Stomach (tissue), 9 donors: Measurements from ENCODE around the gene KRT86. TPM values are rescaled to one million over a fixed set of nuclear protein-coding genes. Genes with fewer than 3 reads are reported as not detected.
"Not testable (repeated sequence)": the region's sequence is repeated elsewhere in the genome, so short reads cannot be mapped to it uniquely, and the experiment has no call there.

Experiments used
- DNase-seq, 2 donors: peaks; one replicate each; pipeline versions ENCODE4 v3.0.0 to v3.0.0-alpha.2; 2013 to 2019
- H3K27ac ChIP-seq, 5 donors: fragments of 200-600 bp in 4 of 5; sonication (generic) in 4 of 5; one replicate each; pipeline ENCODE4 v1.5.1; 2013 to 2019; ENCODE audit warnings: mild to moderate bottlenecking in 1 of 5, moderate library complexity in 1 of 5
- H3K27me3 ChIP-seq, 3 donors: fragments of 200-600 bp; sonication (generic); one replicate each; pipeline ENCODE4 v1.5.1; 2017 to 2019; ENCODE audit warnings: mixed run types in 1 of 3
- H3K36me3 ChIP-seq, 4 donors: fragments of 200-600 bp; sonication (generic); 1 replicate in 3 of 4; 2 replicates in 1 of 4; pipeline ENCODE4 v1.5.1; 2016 to 2019
- H3K4me1 ChIP-seq, 4 donors: fragments of 200-600 bp; sonication (generic); one replicate each; pipeline ENCODE4 v1.5.1; 2016 to 2019
- H3K4me3 ChIP-seq, 4 donors: fragments of 200-600 bp; sonication (generic) in 3 of 4; one replicate each; pipeline ENCODE4 v1.5.1; 2016 to 2019; ENCODE audit warnings: mild to moderate bottlenecking in 1 of 4
- H3K9me3 ChIP-seq, 4 donors: fragments of 200-600 bp; sonication (generic); one replicate each; pipeline ENCODE4 v1.5.1; 2016 to 2019
- EP300 ChIP-seq: sonication (generic); formaldehyde crosslinking; IDR thresholded peaks from one replicate; pipeline ENCODE4 v1.6.1; 2017; ENCODE audit warnings: antibody characterized with exemption
- POLR2A ChIP-seq, 4 donors: fragments of 450-650 bp; IDR thresholded peaks; one replicate each; pipeline ENCODE4 v1.6.1; 2016; ENCODE audit warnings: antibody characterized with exemption in 4 of 4, control low read depth in 2 of 4, mild to moderate bottlenecking in 1 of 4, moderate library complexity in 1 of 4
- POLR2AphosphoS5 ChIP-seq, 3 donors: sonication (generic); formaldehyde crosslinking; IDR thresholded peaks; one replicate each; pipeline ENCODE4 v1.6.1; 2016; ENCODE audit warnings: antibody characterized with exemption in 3 of 3
- WGBS, 5 donors: extraction: QIAGEN DNeasy Blood & Tissue Kit in 3 of 5; methylation state at CpG; one replicate each; pipeline versions ENCODE4 v1.1.5 to v1.1.7; 2013 to 2018; 5-methylcytosine and 5-hydroxymethylcytosine counted together
- intact Hi-C: fragments of 100-400 bp; cut with DNase I; formaldehyde crosslinking; loops from one replicate; pipeline ENCODE4 v1.15.1; 2023; ENCODE audit warnings: low total_unique reads
- polyA plus RNA-seq, 3 donors: library from polyadenylated mRNA; stranded (reverse); fragments of 200-250 nt; gene quantifications; one replicate each; pipeline ENCODE4 v1.2.3, GENCODE V29; 2013
- total RNA-seq, 5 donors: library from RNA; depleted of rRNA; stranded (reverse); fragments of >200 nt; gene quantifications; one replicate each; pipeline versions ENCODE4 v1.1.0 to v1.2.3, GENCODE V29; 2014 to 2016
- TF ChIP-seq, protein P1 (sequence below), 7 experiments: fragments of 450-650 bp in 4 of 7; fragments of 200-600 bp in 3 of 7; sonication (generic) in 3 of 7; IDR thresholded peaks; one replicate each; pipeline ENCODE4 v1.5.1; 2016 to 2019; ENCODE audit warnings: antibody characterized with exemption in 7 of 7, control low read depth in 2 of 7, mild to moderate bottlenecking in 1 of 7
- donor health status: healthy with polysubstance abuse.
- donor health status: Bipolar disorder and iron deficiency.
- donor health status: healthy.

The KRT86 gene
- total and polyA plus RNA-seq, 8 donors, result not detected

DNA sequence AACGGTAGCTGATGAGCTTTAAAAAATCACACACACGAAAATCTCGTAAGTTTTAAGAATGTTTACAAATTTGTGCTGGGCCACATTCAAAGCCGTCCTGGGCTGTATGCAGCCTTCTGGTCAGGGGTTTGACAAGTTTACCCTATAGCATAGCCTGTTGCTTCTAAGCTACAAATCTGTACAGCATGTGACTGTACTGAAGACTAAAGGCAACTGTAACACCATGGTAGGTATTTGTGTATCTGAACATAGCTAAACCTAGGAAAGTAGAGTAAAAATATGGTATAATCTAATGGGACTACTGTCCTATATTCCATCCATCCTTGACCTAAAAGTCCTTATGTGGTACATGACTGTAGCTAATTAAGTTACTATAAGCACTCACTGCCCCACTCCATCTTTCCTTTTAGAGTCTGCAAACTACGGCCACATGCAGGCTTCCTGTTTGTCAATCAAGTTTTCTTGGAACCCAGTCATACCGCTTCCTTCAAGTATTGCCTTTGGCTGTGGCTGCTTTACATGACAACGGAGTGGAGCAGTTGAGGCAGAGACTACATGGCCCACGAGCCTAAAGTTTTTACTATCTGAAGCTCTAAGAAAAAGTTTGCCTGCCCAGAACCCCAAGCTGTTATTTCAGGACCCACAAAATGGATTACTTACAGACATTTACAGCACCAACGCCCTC, 22.9 kb upstream of the KRT86 start:
- H3K27me3 ChIP-seq, result peaks cover 0 to 52% (median 11%) of the 10 kb centered on the region in 3 donors
- peaks cover 30 to 39% (median 37%) of the 10 kb centered on the region in 4 donors for H3K4me1 ChIP-seq
- intact Hi-C loops, result no loop called here
- H3K27ac ChIP-seq, result no peak overlapping the region
- DNase-seq, result no peak
- no peaks in the 10 kb centered on the region for H3K36me3 ChIP-seq
- no peak for TF ChIP-seq POLR2AphosphoS5 (IDR thresholded peaks at IDR 0.05)
- TF ChIP-seq, protein P1, sequence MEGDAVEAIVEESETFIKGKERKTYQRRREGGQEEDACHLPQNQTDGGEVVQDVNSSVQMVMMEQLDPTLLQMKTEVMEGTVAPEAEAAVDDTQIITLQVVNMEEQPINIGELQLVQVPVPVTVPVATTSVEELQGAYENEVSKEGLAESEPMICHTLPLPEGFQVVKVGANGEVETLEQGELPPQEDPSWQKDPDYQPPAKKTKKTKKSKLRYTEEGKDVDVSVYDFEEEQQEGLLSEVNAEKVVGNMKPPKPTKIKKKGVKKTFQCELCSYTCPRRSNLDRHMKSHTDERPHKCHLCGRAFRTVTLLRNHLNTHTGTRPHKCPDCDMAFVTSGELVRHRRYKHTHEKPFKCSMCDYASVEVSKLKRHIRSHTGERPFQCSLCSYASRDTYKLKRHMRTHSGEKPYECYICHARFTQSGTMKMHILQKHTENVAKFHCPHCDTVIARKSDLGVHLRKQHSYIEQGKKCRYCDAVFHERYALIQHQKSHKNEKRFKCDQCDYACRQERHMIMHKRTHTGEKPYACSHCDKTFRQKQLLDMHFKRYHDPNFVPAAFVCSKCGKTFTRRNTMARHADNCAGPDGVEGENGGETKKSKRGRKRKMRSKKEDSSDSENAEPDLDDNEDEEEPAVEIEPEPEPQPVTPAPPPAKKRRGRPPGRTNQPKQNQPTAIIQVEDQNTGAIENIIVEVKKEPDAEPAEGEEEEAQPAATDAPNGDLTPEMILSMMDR (IDR thresholded peaks at IDR 0.05), result no peak
- no peak for TF ChIP-seq EP300
- TF ChIP-seq POLR2A (IDR thresholded peaks at IDR 0.05), result no peak
- no peaks in the 10 kb centered on the region for H3K9me3 ChIP-seq
- H3K4me3 ChIP-seq, result no peak overlapping the region
- 70 to 86% (median 77%) methylated on average over 9 of the region's 9 CpGs for WGBS, 5 donors

DNA sequence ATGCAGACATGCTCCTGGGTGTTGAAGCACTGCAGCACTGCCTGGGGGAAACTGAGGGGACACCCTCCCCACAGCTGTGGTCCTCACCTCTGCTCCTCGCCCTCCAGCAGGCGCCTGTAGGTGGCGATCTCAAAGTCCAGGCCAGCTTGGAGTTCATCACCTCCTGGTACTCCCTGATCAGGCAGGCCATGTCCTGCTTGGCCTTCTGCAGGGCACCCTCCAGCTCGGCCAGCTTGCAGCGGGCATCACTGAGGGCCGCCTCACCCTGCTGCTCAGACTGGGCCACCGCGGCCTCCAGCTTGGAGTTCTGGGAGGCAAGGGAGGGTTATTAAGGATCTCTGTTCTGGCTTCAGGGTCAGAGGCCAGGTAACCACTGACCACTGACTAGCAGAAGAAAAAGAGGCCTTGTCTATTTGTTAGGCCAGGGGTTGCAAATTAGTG, 22.2 kb upstream of the KRT86 start:
- intact Hi-C loops, H3K4me3 ChIP-seq, H3K36me3 ChIP-seq, DNase-seq, H3K9me3 ChIP-seq, H3K27ac ChIP-seq: not testable (repeated sequence)
- H3K4me1 ChIP-seq, result peaks cover 24 to 32% (median 31%) of the 10 kb centered on the region in 4 donors
- H3K27me3 ChIP-seq, result peaks cover 0 to 59% (median 18%) of the 10 kb centered on the region in 3 donors
- 78 to 92% (median 88%) methylated on average over 4 to 8 of the region's 8 CpGs for WGBS, 5 donors

DNA sequence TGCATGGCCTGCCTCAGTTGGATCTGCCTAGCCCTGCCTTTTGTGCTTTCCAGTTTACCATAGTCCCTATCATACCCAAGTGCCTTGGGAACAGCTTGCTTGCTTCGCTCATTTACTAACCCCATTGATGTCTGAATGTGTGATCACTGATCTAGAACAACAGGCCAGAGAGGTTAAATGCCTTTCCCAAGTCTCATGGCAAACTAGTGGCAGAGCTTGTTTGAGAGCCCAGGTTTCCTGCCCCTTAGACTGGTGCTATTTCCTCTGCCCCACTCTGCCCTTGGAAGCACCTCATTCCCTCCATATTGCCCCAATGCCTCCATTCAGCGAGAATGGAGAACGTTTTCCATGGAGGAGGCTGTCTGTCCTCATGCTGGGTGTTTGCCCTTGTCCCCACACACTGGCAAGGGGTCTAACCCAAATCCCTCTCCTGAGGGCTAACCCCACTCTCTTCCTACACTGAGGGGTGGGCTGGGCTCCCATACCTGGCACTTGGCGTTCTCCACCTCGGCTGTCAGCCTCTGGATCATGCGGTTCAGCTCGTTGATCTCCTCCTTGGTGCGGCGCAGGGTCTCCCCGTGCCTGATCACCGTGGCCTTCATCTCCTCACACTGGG, 21.6 kb upstream of the KRT86 start:
- TF ChIP-seq, protein P1 (IDR thresholded peaks at IDR 0.05), result no peak
- TF ChIP-seq EP300 (no peak), POLR2A (IDR thresholded peaks at IDR 0.05) (no peak), POLR2AphosphoS5 (IDR thresholded peaks at IDR 0.05) (no peak)
- Histone ChIP-seq H3K4me1 (peaks cover 17 to 26% (median 24%) of the 10 kb centered on the region in 4 donors), H3K4me3 (no peak overlapping the region), H3K36me3 (no peaks in the 10 kb centered on the region), H3K9me3 (no peaks in the 10 kb centered on the region), H3K27me3 (peaks cover 0 to 66% (median 24%) of the 10 kb centered on the region in 3 donors), H3K27ac (no peak overlapping the region)
- WGBS, 5 donors, result 96 to 99% (median 98%) methylated on average over 11 of the region's 11 CpGs
- intact Hi-C loops, result no loop called here
- no peak for DNase-seq

DNA sequence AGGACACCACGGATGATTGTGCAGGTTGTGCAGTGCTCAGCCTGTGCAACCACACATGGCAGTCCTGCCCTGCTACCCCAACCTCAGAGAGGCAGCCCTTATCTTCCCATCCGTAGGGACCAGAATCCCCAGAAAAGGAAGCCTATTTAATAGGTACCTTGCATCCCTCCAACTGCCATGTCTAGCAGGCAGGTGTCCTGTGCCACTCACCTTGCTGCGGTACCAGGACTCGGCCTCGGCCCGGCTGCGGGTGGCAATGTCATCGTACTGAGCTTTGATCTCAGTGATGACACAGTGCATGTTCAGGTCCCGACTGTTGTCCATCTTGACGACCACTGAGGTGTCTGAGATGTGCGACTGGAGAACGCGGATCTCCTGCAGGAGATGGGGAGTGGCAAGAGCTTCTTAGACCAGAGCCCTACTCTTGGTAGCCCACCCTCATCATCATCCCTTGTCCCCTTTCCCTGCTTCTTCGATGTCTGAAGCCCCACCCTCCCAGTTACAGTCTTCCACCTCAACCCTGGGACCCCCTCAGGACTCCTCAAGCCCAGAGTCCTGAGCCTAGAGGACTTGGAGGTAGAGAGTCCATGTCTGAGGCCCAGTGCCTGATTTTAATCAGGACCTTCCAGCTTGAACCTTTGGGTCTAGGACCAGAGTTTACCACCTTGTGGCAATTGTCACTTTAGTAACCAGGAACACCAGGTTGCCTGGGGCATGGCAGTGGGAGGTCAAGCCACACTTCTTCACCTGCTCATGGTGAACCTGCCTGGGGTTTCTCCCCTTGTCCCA, 20.9 kb upstream of the KRT86 start:
- intact Hi-C loops, result no loop called here
- Histone ChIP-seq H3K4me1 (peaks cover 14 to 26% (median 23%) of the 10 kb centered on the region in 4 donors), H3K27me3 (peaks cover 0 to 68% (median 31%) of the 10 kb centered on the region in 3 donors), H3K9me3 (no peaks in the 10 kb centered on the region), H3K36me3 (no peaks in the 10 kb centered on the region), H3K4me3 (no peak overlapping the region), H3K27ac (no peak overlapping the region)
- TF ChIP-seq POLR2A (IDR thresholded peaks at IDR 0.05) (no peak), POLR2AphosphoS5 (IDR thresholded peaks at IDR 0.05) (no peak), EP300 (no peak)
- TF ChIP-seq, protein P1 (IDR thresholded peaks at IDR 0.05), result no peak
- WGBS, 5 donors, result 92 to 96% (median 93%) methylated on average over 13 to 14 of the region's 14 CpGs
- no peak for DNase-seq
